NCI-H2107 treated with DMSO at 0.1 percent for 48 hours (cell line): Measurements from ENCODE around the gene PLEKHO1.

ENCODE experiments used
- DNase-seq: peaks from one replicate; lab custom pipeline; 2025; ENCODE audit not compliant: unreplicated experiment; lab: John Stamatoyannopoulos, UW

PLEKHO1 gene

DNA sequence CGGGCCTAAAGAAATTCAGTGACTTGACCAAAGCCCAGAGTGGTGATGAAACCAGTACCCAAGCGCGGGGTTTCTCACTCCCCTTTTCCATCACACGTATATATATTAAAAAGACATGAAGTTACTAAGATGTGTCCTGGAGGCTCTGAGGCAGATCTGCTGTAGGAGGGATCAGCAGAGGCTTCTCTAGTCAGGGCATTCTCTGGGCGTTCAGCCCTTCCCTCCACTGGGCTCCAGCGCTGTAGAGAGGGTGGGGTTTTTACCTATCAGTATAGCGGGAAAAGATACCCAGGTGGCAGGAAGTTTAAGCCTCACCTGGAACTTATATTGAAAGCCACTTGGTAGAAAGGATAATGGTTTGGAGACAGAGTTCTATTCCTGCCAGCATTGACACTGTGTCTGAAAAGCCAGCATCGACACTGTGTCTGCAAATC lies 862 bp upstream of the PLEKHO1 start:
- DNase-seq = peak; percentile 57

DNA sequence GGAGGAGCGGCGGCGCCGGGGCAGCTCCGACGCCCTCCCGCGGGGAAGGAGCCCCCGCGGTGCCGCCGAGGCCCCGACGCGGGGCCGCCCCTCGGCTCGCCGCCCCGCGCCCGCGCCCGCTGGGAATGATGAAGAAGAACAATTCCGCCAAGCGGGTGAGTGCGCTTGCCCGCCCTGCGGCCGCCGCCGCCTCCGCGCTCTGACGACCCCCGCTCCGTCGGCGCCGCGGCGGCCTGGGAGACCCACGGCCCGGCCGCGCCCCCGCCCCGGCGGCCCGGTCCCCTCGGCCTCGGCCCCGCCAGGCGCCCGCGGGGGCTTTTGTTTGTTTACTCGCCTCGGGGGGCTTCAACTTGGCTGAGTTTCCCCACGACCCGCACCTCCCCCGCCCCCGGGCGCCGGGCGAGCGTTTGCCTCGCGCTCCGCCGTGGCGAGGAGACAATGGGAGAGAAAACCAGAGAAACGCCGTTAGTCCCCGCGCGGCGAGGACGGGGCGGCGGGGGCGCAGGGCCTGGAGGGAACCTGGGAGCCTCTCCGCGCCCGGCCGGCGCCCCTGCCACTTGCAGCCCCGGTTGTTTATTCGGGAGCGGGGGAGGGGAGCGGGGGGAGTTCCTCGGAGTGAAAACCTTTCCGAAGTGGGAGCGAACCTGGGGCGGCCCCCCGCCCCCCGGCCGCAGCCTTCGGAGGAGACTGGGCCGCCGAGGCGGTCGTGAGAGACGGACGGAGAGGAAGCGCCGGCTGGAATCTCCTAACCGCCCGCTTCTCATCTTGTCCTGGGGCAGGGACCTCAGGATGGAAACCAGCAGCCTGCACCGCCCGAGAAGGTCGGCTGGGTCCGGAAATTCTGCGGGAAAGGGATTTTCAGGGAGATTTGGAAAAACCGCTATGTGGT lies 661 bp downstream of the PLEKHO1 start:
- DNase-seq = peak; percentile 22

DNA sequence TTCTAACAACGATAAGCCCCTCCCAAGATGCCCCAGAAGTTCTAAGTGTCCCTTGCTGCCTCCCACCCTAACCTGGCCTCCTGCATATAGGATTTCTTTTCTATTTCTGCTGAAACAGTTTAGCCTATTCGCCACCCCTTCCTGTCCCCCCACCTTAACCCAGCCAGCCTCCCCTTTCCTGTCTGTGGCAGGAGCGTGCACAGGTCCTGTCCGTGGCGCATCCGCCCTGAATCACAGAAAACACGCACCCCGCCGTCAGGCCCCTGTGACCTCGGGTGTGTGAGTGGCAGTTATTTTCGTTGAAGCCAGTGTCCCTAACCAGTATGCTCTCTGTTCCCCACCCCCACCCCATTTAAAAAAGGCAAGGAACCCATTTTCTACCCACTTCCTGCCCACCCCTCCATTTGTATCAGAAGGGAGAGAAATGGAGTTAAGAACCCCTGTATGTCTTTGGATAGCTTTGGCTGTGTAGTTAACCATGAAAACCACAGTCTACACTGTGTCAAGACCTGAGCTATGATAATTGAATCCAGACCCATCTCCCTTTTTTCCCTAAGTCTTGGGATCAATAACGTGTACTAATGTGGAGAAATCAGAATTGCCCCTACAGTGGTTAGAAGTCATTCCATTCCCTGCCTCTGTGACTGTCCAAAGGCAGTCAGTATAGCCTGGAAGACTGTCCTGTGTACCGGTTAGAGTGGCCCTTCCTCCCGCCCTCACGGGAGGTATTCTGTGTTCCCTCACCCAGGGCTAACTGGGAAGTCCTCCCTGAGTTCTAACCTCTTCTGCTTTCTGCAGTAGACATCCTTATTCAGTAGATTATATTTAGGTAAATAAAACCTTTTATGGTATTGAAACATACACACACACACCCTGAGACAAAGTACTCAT lies 1.8 kb downstream of the PLEKHO1 start:
- DNase-seq = no peak

DNA sequence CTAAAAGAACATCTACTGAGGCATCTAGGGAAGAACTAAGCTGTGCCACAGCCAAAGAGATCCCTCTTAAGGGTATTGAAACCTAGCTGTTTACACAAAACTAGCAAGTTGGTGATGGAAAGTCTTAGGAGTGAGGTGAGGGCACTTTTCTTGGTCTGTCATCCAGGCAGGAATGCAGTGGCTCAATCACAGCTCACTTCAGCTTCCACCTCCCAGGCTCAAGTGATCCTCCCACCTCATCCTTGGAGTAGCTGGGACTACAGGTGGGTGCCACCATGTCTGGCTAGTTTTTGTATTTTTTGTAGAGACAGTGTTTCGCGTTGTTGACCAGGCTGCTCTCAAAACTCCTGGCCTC lies 2.4 kb downstream of the PLEKHO1 start:
- DNase-seq = no peak

DNA sequence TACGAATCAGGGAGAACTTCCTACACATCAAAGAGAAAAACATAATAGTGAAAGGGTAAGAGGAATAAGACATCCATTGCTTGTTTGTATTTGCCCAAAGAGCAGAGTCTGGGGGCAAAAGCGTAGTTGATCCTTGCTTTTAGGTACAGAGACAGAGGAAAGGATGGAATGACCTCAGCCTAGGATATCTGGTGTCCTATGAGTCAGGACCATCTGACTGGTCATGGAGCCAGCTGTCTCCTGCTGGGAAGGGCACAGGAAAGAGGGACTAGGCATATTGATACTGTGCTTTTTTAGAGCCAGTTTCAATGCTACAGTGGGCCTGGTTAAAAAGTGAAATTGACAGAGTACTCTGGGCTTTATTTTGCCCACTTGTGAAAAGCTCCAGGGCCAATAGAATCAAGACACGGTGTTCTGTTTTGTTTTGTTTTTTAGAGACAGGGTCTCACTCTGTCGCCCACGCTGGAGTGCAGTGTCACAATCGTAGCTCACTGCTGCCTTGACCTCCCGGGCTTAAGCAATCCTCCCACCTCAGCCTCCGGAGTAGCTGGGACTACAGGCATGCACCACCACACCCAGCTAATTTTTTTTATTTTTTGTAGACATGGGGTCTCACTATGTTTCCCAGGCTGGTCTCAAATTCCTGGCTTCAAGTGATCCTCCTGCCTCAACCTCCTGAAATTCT lies 3.2 kb downstream of the PLEKHO1 start:
- DNase-seq = no peak

DNA sequence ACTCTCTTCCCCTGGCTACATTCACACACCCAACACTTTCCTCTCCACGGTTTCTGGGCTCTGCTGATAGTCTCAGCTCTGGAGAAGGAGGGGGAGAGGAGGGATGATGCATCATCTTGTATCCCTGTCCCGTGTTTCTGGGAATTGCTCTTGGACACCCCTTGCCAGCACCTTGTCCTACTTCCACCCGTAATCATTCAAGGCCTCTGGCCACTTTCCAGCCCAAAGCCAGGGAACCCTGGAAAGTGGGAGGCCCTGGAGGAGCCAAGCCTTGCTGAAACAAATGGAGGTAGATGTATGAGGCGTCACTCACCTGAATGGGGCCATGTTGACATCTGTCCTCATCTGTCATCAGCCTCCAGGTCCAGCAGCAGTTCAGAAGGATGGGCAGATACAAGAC lies 4.4 kb downstream of the PLEKHO1 start:
- no peak for DNase-seq

DNA sequence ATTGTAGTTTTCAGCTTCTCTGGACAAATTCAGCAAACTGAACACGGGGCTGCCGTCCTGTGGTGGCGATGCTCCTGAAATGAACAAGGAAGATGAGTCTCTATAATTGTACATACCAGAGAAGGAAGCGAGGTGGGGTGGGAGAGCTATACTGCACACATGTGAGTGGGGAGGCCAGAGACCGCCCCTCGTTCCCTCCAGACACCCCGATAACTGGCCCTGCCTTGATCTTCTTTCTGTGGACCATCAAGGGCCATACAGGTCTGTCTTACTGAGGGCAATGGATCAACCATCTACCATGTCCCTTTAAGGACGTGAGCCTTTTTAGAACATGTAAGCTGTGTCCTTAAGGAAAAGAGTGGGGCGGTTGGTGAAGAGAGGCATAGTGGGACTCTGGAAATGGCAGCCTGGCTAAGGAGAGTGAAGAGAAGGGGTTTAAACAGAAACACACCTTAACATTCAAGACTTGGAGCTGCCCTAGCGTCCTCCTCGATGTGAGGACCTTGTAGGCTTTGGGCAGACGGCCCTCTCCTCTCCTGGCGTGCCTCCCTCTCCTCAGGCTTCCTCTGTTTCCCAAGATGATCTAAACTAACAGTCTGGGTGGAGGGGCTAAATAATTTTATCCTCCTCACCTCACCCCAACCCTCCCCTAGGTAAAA lies 5.8 kb downstream of the PLEKHO1 start:
- no peak for DNase-seq

DNA sequence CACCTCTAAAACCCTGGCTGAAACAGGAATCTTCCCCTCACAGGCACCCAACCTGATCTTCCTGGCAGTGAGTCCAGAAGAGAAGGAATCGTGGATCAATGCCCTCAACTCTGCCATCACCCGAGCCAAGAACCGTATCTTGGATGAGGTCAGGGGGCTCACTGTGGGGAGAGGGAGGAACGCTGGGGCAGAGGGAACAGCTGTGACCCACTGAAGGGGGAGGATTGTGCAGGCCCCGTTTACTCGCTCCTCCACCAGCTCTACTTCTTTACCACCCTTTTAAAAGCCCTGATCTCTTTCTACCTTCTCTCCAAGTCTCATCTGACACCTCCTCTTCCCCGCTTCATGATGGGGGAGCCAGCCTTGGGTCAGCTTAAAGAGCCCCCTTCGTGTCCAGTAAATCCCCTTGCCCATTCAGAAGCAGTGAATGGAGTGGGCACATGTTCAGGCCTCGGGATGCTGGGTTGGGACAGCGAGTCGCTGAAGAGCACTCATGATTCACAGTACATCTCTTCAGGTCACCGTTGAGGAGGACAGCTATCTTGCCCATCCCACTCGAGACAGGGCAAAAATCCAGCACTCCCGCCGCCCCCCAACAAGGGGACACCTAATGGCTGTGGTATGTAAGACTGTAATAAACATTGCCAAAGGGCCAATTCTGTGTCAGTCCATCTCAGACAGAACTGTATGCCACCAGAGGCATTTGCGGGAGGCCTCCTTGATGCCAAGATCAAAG lies 7.3 kb downstream of the PLEKHO1 start:
- no peak for DNase-seq

DNA sequence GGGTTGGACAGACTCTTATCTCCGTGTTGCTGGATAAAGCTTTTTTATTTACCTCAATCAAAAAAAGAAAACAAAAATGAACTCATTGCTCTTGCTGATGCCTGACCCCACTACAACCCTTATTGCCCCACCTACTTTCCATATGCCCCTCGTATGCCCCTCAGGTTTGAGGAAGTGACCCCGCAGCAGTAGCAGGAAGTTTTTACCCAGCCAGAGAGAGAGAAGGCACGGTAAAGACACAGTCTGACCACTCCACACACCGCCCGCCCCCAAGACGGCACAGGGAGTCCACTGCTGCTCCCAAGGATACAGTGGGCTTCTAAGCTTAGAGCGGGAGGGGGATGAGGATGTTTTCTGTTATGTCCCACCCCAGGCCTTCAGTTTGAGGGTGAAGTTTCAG lies 9.8 kb downstream of the PLEKHO1 start:
- DNase-seq = no peak

DNA sequence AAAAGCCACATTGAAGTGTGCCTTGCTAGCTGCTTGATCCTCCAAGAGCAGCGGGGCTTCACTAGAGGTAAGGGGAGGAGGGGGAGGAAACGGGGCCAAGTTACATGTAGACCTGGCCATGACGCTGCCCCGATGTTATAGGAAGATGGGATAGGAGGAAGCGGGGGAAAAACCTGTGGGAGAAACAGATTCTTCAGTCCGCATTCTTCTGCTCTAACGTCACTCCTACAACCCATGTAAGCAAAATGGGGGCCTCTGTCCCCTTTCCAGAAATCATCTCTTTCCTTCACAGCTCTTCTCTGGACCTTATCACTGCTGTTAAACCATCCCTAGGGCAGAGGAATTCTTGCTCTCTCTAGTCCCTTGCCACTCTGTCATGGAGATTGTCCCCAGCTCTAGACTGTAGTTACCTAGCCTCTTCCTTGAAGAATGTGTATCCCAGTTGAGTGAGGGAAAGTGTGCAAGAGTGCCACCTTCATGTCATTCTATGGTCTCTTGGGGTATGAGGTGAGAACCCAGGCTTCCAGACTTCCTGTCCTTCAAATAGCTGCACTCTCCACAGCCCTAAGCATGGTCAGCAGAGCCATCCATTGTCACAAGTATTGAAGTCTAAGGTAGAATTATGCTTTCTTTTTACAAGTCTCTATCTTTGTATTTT lies 11.4 kb downstream of the PLEKHO1 start:
- no peak for DNase-seq

DNA sequence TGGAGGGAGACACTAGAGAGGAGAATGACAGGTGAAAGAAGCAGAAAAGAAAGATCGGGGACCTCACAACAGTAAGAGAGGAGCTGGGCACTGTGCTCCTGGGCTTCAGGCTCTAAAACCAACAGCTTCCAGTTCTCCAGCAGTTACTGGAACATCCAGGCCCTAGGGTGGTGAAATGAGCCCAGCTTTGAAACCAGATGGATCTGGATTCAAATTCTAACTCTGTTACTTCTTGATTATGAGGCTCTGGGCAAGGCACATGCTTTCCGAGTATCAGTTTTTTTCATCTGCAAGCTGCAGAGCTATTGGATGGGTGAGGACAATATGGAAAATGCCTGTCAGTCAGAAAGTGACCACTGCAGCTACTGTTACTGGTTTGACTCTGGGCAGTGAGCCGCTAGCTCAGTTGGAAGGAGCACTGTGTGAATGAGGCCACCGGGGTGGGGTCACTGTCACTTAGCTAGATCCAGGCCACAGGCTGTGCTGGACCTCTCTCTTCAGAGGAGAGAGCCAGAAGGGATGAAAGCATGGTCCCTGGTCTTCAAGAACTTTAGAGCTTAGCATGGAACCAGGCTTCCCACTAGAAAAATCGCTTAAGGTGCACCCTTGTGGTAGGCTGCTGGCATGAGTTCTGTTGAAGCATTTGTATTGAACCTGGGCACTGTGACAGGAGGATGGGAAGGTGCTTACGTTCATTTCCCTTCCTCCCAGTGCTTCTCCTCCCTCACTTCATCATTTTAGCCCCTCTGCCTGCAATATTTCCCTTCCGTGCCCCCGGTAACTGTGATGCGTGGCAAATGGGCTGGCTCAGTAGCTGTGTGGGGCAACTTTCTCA lies 12.2 kb downstream of the PLEKHO1 start:
- peak; percentile 35 for DNase-seq

DNA sequence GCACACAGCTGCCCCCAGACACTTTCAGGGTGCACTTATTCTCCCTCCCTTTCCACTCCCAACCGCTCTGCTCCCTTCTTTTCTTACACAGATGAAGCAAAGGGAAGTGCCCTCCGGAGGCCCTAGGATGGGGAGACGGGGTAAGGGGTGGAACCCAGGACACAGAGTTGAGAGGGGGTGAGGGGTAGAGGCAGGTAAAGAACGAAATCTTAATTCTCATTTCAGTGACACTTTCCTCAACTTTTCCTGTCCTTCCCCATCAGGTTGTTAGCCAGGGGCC lies 12.8 kb downstream of the PLEKHO1 start:
- no peak for DNase-seq

DNA sequence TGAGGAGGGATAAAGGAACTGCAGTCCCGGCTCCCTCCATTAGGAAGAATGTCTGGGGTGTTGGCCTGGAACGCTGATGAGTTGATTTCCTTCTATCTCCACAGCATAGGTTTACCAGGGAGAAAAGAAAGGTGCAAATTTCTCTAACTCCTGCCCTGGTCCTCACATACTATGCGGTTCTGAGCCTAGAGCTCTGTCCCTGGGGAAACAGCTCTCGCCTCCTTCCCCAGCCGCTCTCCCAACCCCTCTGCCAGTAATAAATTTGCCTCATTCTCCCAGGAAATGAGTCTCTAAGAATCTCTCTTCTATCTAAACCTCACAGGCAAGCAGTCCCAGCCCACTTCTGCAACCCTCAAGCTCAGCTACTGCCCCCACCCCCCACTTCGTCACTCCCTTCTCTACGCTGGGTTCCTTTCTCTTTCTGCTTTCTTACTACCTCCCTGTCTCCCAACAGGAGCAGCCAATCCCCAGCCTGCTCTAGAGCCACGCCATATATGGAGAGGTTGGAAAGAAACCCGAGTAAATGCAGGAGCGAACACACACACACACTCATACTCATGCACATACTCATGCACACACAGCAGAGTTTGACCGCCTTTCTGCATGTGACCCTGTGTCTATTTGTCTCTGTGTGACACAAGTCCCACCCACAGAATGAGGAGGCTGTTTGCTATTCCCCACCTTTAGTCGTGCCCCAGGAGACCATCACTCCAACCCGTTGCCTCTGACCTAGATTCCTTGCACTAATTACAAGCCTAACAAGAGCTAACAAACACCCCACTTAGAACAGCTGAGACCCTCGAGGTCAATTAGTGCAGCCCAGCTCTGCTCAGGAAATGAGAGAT lies 13.4 kb downstream of the PLEKHO1 start:
- DNase-seq = peak; percentile 98

DNA sequence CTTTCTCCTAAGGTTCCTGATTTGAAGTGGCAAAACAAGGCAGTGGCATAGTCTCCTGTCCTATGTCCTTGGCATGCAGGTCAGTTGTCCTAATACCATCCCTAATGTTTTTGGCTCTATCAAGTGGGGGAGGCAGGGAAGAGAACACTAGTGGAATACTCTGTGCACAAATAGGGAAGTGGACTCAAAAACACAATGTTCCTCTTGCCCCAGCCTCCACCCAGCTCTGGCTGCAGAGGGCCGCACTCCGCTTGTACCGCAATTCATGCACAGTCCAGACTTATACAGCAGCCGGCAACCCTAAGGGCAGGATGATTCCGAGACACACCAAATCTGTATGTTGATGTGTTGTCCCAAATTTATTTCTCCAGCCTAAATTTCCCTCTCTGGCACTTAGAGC lies 14.5 kb downstream of the PLEKHO1 start:
- no peak for DNase-seq

DNA sequence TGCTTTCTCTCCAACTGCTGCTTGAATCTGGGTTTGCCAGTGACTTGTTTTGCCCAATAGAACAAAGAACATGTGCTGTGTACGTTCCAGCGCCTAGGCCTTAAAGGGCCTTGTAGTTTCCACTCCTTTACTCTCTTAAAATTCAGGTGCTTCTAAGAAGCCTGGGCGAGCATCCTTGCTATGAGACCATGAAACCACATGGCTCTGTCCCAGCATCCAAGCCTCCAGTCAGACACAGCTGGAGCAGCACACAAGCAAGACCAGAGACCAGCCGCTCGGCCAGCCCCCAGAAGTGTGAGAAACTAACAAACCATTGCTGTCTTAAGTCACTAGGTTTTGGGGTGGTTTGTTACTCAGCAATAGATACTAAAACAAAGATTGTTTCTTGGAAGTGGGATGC lies 15.1 kb downstream of the PLEKHO1 start:
- no peak for DNase-seq

DNA sequence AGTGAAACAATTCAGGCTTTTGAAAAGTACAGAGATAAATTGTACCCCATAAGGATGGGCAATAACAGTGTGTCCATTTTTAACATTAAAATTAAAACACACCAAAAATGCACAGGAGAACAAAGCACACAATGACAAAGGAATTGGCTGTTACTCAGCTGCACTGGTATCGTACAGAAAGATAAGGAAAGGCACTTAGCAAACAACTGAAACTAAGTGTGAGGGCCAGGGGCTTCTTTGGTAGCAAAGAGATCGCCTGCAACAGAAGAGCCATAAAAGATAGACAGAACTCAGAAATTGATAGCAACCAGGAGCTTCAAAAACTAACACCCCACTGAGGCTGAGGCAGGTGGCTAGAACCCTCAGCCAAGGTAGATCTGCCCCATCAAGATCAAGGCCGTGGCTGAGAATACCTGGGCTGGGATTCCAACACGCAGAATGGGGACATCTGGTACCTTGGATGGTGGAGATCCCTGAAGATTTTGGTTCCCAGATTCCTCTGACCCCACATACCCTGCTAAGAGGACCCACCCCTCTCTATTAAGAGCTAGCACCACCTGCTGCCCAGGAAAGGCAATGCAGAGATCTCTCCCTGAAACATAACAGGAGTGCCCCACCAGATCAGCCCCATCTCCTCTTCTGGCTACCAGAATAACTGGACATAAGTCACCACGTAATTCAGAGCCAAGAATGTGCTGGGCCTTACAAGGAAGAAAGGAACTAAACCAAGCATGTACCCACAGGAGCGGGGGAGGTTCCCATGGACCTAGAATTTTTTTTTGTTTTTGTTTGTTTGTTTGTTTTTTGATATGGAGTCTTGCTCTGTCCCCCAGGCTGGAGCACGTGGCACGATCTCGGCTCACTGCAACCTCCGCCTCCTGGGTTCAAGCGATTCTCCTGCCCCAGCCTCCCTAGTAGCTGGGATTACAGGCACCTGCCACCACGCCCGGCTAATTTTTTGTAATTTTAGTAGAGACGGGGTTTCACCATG lies 16.2 kb downstream of the PLEKHO1 start:
- DNase-seq = peak; percentile 55

DNA sequence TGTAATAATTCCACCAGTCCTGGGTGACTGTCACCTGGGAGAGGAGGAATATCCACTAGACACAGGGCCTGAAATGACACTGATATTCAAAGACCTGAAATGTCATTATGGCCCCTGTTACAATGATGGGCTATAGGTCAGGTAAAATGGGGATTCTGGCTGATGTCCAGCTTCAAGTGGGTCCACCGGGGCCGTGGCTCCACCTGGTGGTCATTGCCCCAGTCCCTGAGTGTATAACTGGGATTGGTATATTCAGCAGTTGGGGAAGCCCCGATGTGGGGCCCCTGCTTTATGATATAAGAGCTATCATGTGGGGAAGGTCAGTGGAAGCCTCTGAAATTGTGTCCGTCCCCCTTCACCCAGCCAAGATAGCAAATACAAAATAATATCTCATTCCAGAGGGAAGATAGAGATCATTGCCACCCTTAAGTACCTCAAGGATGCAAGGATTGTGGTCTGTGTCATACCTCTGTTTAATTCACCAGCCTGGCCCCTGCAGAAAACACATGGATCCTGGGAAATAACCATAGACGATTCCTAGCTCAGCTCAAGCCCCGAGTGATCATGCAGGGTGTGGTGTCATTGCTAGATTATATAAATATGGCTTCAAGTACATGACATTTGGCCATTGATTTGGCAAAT lies 19.4 kb downstream of the PLEKHO1 start:
- DNase-seq = no peak
